ENCODE measurements around the gene SRCAP. TPM values are rescaled to one million over a fixed set of nuclear protein-coding genes. Genes with fewer than 3 reads are reported as not detected.
A peak's percentile ranks its signal among the peaks of the same experiment; 100 is the strongest.

The SRCAP gene
- total RNA-seq, 1 experiment from 2014 or later: 9.4 TPM

DNA sequence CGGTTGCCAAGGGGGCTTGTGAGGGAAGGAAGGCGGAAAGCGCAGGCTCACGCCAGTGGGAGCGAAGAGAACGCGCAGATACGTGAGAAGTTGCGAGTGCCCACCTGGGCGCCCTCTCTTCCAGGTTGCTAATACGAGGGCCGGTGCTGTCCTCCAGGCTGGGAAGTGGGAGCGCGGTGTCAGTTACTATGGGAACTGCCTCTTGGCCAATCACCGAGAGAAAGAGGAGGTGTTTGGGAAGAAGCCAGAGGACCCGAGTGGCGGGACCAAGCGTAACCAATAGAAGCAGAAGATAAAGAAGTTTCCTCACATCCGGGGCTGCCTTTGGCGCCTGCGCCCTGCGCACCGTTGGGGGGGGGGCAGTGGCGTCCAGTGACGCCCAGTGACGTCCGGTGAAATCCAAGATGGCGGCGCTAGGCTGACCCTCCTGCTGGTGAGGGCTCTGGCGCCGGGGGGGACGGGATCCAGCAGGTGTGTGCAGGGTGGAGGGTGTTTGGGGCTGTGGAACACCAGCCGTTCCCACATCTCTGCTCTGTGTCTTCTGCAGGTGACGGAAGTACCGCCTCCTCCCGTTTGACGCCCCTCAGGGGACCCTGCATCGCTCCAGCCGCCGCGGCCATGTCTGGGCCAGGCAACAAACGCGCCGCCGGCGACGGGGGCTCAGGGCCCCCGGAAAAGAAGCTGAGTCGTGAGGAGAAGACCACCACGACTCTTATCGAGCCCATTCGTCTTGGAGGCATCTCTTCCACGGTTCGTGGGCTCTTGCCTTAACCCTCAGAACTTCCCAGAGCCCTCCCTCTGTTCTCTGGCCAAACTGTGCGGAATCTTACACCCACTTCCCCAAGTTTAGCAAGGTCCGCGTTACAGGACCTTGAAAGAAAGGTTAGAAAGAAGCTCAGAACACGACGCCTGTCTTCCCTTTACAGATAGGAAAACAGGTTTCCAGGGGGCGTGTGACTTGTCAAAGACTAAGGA lies 63.2 kb downstream of the SRCAP start, which contains the start of the genes CFAP119 and RNF40:
CFAP119 (minus strand) TSS at position 135 of the 975 bp plus-strand sequence. CDS start 314 bp downstream, outside the sequence.
RNF40 (plus strand) TSS at position 395 of the 975 bp plus-strand sequence; CDS start at position 619, 224 bp downstream.
- in situ Hi-C loops (cut with HindIII; ENCODE audit: low pct_unique_long_range_greater_than_20kb, low sequenced_read_pairs): loop anchor here (25.0 kb wide), 1 partner anchor 175 kb away; the partner anchor contains the start of gene ORAI3
- peak; percentile 99 for DNase-seq (ENCODE audit: low read depth)

DNA sequence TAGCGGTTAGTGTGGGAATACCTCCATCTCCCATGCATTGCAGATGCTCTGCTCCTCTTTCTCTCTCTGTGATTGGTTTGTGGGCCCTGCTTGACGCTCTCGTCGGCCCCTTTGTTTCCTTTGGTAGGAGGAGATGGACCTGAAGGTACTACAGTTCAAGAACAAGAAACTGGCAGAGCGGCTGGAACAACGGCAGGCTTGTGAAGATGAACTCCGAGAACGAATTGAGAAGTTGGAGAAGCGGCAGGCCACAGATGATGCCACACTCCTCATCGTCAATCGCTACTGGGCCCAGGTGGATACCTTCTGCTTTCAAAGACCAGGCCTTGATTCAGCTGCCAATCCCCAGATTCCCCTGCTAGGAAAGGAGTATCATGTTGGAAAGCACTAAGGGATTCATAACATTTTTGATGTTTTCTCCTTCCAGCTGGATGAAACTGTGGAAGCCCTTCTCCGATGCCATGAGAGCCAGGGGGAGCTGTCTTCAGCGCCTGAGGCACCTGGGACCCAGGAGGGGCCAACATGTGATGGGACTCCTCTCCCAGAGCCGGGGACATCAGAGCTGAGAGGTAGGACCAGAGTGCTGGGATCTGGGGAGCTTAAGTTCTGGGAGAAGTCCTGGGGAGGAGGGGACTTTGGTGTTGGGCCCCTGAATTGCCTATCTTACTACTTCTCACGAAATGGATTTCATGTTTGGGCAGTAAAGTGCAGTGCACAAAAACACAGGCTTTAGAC lies 64.2 kb downstream of the SRCAP start:
- no peak for DNase-seq (ENCODE audit: low read depth)
- in situ Hi-C loops (cut with HindIII; ENCODE audit: low pct_unique_long_range_greater_than_20kb, low sequenced_read_pairs): loop anchor here (25.0 kb wide), 1 partner anchor 174 kb away; the partner anchor contains the start of gene ORAI3

- DNase-seq (ENCODE audit: low read depth): no peak
- in situ Hi-C loops (cut with HindIII; ENCODE audit: low pct_unique_long_range_greater_than_20kb, low sequenced_read_pairs): loop anchor here (25.0 kb wide), 1 partner anchor 173 kb away; the partner anchor contains the start of gene ORAI3
These were observed 65.1 kb downstream of the SRCAP start for GRCh38 chr16:30764086-30764485.

GRCh38 chr16:30764816-30765465 lies 66.0 kb downstream of the SRCAP start:
- in situ Hi-C loops (cut with HindIII; ENCODE audit: low pct_unique_long_range_greater_than_20kb, low sequenced_read_pairs): loop anchor here (25.0 kb wide), 1 partner anchor 172 kb away; the partner anchor contains the start of gene ORAI3
- no peak for DNase-seq (ENCODE audit: low read depth)

- in situ Hi-C loops (cut with HindIII; ENCODE audit: low pct_unique_long_range_greater_than_20kb, low sequenced_read_pairs): loop anchor here (25.0 kb wide), 1 partner anchor 171 kb away; the partner anchor contains the start of gene ORAI3
These were observed 67.4 kb downstream of the SRCAP start for GRCh38 chr16:30766206-30766932.

DNA sequence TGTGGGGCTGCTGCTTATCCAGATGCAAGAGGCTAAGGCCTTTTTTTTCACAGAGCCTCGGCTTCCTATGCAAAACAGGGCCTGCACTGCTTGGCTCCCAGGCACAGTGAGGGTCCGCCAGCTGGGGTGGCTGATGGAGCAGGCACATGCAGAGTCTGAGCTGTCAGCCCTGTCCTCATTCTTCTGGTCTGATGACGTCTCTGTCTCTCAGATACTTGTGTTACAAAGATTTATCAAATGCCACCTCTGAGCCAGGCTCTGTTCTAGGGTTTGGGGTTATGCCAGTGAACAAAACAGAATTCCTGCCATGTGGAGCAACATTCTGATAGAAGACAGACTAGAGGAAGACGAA lies 67.9 kb downstream of the SRCAP start:
- no peak for DNase-seq (ENCODE audit: low read depth)
- in situ Hi-C loops (cut with HindIII; ENCODE audit: low pct_unique_long_range_greater_than_20kb, low sequenced_read_pairs): loop anchor here (25.0 kb wide), 1 partner anchor 170 kb away; the partner anchor contains the start of gene ORAI3

More at GRCh38 chr16:30766206-30766932, 67.4 kb downstream of the SRCAP start:
- DNase-seq (ENCODE audit: low read depth): no peak

GRCh38 chr16:30767767-30768465 lies 68.9 kb downstream of the SRCAP start:
- no peak for DNase-seq (ENCODE audit: low read depth)
- in situ Hi-C loops (cut with HindIII; ENCODE audit: low pct_unique_long_range_greater_than_20kb, low sequenced_read_pairs): loop anchor here (25.0 kb wide), 1 partner anchor 169 kb away; the partner anchor contains the start of gene ORAI3

DNA sequence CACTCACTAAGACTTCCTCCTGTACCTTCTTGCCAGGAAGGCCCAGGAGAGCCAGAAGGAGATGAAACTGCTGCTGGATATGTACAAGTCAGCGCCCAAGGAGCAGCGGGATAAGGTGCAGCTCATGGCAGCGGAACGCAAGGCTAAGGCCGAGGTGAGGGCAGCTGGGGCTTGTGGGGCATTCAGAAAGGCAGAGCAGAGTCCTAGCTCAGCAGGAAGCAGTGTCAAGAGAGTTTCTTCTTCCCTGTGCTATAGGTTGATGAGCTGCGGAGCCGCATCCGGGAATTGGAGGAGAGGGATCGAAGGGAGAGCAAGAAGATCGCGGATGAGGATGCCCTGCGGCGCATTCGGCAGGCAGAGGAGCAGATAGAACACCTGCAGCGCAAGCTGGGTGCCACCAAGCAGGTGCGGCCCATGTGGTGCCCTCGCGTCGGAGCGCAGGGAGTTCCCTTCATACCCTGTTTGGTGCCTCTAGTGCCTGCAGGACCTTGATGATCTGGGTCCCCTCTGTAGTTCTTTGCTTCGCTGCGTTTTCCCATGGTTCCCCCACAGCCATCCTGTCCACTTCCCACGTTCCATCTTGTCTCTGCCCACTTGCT lies 69.7 kb downstream of the SRCAP start:
- in situ Hi-C loops (cut with HindIII; ENCODE audit: low pct_unique_long_range_greater_than_20kb, low sequenced_read_pairs): loop anchor here (25.0 kb wide), 1 partner anchor 169 kb away; the partner anchor contains the start of gene ORAI3
- no peak for DNase-seq (ENCODE audit: low read depth)

- in situ Hi-C loops (cut with HindIII; ENCODE audit: low pct_unique_long_range_greater_than_20kb, low sequenced_read_pairs): loop anchor here (25.0 kb wide), 1 partner anchor 168 kb away; the partner anchor contains the start of gene ORAI3
- no peak for DNase-seq (ENCODE audit: low read depth)
These were observed 70.6 kb downstream of the SRCAP start for GRCh38 chr16:30769379-30770089.

- in situ Hi-C loops (cut with HindIII; ENCODE audit: low pct_unique_long_range_greater_than_20kb, low sequenced_read_pairs): loop anchor here (25.0 kb wide), 1 partner anchor 166 kb away; the partner anchor contains the start of gene ORAI3
- DNase-seq (ENCODE audit: low read depth): no peak
These were observed 72.8 kb downstream of the SRCAP start for GRCh38 chr16:30771726-30772125.

DNA sequence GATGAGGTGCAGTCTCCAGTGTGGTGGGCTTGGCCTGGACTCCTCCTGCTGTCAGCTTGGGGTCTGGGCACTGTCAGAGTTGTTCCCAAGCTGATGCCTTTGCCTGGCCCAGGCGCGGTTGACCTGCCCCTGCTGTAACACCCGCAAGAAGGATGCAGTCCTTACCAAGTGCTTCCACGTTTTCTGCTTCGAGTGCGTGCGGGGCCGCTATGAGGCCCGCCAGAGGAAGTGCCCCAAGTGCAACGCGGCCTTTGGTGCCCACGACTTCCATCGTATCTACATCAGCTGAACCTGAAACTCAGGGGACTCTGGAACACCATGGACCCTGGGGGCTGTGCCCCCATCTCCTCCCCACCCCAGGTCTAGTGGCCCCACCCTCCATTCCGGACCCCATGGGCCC lies 74.9 kb downstream of the SRCAP start:
- DNase-seq (ENCODE audit: low read depth): no peak
- in situ Hi-C loops (cut with HindIII; ENCODE audit: low pct_unique_long_range_greater_than_20kb, low sequenced_read_pairs): loop anchor here (25.0 kb wide), 1 partner anchor 163 kb away; the partner anchor contains the start of gene ORAI3

DNA sequence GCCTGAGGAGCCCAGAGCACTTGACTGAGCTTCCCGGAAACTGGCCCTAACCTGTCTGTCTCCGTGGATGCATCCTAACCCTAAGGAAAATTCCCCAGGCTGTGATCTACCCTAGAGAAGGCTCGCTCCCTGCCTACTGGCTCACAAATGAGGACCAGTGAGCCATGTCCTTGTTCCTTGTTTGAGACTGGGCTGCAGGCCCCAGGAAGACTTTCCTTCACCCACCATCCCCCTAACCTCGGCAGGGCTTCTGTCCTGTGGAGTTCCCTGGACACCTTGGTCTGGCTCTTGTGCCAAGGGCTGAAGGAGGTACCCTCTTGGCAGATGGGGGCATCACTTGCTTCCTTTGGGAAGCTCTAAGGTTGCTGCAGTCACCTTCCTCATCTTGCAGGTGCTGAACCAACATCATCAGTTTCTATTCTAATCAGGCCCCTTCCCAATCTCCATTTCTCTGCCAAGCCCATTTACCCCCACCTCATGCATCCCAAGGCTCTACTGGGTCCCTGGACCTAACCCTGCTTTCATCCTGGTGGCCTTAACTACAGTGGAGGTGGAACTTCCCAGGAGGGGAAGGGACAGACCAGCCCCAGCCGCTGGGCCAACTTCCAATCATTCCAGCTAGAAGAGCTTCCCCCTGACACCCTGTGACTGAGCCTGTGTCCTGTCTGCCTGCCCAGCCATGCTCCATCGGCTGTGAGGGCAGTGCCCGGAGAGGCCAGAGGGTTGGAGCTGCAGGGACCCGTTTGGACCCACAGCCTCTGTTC lies 75.6 kb downstream of the SRCAP start:
- peak; percentile 45 for DNase-seq (ENCODE audit: low read depth)
- in situ Hi-C loops (cut with HindIII; ENCODE audit: low pct_unique_long_range_greater_than_20kb, low sequenced_read_pairs): loop anchor here (25.0 kb wide), 1 partner anchor 163 kb away; the partner anchor contains the start of gene ORAI3

- in situ Hi-C loops (cut with HindIII; ENCODE audit: low pct_unique_long_range_greater_than_20kb, low sequenced_read_pairs): no loop called here
- no peak for DNase-seq (ENCODE audit: low read depth)
These were observed 76.1 kb downstream of the SRCAP start for GRCh38 chr16:30775131-30775391.

GRCh38 chr16:30775392-30776188 lies 76.6 kb downstream of the SRCAP start:
- DNase-seq (ENCODE audit: low read depth): peak; percentile 85
- in situ Hi-C loops (cut with HindIII; ENCODE audit: low pct_unique_long_range_greater_than_20kb, low sequenced_read_pairs): no loop called here

Data from Caki2 (cell line).